HG02938 (cell line): Measurements from ENCODE around the gene IGSF8.
"Not testable (repeated sequence)": the region's sequence is repeated elsewhere in the genome, so short reads cannot be mapped to it uniquely, and the experiment has no call there.

ENCODE experiments used
- ATAC-seq: cut with Tn5 transposase; IDR thresholded peaks from one replicate; pipeline ENCODE4 v1.9.1; 2021; ENCODE audit warnings: mild to moderate bottlenecking, moderate library complexity; ENCODE audit not compliant: unreplicated experiment

Gene IGSF8

DNA sequence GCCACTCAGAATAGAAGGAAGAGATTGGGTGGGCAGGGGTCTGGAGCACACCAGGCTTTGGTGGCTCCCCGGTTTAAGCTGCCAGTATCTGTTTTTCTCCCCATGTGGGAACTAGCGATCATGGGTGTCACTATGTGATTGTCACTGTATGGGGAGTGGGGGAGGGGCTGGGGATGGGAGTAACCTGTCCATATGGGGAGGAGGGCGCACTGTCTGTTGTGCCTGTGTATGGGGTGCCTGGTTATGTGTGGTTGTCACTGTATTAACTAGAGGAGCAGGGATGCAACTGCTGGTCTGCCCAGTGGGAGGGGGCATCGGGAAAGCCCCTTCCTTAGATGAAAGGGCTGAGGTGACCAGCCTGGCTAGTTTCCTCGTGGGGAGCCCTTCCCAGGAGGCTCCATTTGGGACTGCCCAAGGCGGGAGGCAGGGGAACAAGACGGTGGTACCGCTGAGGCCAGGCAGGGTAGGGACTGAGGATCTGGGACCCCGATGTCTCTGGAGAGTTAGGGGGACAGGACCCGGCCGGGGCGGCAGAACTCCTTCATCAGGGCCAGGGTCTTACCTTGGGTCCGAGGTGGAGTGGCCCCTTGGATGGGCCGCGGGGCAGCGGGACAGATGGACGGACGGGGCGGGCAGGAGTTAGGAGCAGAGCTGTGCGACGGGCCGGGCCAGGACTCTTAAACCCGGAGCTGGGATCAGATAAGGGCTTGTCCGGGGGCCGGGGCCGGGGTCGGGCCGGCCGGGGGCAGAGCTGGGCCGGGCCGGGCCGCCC lies 28.8 kb downstream of the IGSF8 start, which contains the start of gene KCNJ10:
KCNJ10 (minus strand) TSS at position 701 of the 772 bp plus-strand sequence. CDS start 27,628 bp downstream, outside the sequence.
- no peak for ATAC-seq

DNA sequence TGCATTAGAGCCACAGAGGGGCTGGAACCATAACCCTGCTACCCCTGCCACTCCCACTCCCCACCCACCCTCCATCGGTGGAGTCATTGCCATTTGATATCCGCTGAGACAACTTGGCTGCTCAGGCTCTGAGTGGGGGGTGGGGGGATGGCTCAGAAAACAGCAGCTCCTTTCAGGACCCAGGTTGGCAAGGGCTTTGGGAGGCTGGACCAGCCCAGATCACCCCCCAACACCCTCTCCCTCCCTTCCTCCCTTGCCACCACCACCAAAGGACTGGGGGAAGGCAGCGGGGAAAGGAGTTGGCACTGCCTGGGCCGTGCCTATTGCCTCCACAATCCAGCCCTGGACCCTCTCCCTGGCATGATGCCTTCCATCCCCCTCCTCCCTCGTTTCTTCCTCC lies 30.2 kb downstream of the IGSF8 start:
- no peak for ATAC-seq

DNA sequence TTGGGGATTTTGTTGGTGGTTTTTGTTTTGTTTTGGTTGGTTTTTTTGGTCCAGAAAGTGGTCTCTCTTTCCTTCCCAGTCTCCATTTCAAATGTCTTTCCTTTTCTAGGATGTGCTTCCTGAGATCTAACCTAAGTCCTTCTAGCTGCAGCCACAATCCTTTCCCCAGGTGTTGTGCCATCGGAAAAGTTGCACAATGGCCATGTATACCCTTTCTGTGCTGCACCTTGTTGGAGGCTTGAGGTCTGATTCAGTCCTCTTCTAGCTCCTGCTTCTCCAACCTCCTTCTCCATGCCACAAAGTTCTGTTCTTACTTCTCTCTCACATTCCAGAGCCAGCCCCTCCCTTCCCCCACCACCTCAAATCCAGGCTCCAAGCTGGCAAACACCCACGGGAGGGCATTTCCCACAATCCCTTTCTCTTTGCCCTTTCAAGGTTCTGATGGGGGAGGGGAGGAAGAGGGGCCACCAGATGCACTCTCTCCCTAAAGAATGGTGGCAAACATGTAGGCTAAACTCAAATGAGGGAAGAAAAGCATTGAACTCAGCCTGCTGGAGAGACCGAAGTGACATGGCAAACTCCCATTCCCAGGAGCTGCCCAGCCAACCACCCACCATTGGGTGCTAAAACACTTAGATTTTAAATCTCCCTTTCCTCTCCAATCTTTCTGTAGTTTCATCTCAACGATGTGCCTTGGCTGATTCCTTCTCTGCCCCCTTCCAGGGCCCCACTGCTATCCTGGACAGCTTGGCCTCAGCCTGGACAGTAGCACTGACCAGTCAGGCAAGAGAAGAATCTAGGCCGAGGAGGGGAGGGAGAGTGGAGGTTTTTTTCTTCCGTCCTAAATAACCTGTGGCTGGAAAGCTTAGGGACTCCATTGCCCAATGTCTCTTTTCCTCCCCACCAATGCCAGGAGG lies 31.3 kb downstream of the IGSF8 start:
- ATAC-seq: no peak

DNA sequence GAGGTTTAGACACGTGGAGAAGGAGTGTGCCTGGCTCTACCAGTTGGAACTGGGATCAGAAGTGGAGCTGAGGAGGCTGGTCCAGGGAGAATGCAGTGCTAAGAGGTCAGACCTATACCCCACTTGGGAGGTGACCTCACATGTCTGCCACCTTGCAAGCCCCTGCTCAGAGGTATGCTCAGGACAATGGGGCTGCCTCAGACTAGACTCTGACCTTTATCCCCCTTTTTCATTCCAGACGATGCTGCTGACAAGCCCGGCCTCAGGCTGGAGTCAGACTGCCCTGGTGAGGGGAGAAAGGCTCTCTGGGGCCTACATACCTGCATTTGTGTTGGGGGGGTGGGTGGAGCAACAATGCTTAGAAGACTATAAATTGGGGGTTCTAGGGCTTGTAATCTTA lies 33.7 kb downstream of the IGSF8 start:
- no peak for ATAC-seq

DNA sequence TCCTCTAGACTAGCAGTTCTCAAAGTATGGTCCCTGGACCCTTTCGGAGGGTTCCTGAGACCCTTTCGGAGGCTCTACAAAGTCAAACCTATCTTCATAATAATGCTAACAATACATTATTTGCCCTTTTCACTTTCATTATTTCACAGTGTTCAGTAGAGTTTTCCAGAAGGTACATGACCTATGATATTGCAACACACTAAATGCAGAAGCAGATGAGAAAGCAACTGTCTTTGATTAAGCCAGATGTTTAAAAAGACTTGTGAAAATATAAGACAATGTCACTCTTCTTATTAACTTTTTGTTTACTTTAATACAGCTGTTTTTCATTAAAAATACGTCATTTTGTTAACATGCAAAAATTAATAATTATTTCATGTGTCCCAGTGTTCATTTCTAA lies 34.3 kb downstream of the IGSF8 start:
- no peak for ATAC-seq

DNA sequence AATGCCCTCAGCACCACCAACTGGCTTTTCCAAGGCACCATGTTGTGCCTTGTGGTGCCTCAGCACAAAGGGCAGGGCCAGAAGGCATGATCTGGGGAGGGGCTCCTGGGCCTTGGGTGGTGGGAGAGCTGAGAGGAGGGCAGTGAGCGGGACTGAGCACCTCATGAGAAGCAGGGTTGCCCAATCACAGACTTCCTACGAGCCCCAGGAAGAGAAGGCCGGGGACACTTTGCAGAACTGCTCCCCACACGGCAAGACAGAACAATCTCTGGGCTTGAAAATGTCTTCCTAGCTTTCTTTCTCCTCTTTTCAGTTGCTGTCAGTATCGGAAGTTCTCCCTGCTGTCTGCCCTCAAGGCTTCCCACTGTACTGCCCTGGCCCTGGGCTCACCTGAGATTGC lies 35.2 kb downstream of the IGSF8 start:
- ATAC-seq: no peak

DNA sequence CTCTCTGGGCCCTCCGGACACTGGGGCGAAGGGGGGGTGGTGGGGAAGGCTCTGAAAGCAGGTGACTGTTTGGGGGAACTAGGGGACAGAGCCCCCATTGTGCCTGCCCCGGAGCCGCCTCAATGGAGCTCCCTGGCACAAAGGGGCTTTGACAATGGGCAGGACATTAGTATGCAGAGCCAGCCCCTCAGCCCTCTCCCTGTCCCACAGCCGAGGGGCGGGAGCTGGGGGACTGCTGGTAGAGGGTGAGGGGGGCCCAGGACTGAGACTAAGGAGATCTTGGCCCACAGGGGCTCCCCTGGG lies 36.2 kb downstream of the IGSF8 start:
- ATAC-seq: no peak

DNA sequence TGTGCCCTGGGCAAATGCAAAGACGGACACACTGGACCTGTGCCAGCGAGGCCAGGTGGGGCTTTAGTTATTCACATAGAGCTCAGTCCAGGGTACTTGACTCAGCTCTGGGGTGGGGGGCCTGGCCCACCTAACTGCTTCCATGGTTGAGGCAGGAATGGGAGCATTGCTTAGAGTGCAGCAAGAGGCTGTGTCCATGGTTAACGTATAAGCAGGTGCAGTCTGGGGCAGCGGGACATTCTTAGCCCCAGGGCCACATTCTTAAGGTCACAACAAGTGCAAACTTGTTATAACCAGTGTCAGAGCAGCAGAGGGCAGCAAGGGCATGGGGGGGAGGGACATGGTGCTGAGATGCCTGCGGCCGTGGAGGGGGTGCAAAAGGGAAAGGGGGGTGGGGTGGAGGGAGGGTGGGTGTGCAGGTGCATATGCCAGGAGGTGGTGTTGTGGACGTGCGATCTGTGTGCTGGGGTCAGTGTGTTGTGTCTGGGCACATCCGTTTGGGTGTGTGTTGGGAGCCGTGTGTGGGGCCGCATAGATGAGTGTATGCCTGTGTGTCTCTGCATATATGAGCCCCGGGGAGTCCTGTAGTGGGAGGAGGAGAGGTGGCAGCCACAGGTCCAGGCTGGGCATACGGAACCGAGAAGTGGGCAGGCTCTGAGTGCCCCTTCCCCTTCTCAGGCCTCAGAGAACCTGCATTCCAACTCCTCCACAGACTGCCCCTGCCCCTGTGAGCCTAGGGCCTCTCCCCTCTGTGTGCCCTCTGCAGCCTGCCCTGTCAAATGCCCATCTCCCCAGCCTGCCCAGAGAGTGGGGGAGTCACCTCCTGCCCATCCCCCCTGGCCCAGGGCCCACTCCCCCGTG lies 36.8 kb downstream of the IGSF8 start:
- no peak for ATAC-seq

DNA sequence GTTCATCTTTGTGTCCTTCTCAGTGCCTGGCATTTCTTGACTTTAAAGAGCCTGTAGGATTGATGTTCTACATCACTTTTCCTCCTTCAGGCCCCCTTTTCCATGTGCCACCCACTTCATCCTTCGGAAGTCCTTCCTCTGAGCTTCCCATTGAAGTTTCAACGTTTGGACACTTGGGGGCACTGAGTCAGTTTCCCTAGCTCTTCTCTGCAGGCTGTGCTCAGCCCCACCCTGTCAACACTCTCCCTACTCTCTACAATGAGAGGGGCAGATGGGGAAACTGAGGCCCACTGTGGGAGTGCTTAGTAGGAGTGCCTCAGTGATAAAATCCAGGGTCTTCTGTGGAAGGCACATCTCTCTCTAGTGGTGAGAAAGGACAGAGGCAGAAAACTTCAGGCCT lies 40.3 kb downstream of the IGSF8 start:
- no peak for ATAC-seq

DNA sequence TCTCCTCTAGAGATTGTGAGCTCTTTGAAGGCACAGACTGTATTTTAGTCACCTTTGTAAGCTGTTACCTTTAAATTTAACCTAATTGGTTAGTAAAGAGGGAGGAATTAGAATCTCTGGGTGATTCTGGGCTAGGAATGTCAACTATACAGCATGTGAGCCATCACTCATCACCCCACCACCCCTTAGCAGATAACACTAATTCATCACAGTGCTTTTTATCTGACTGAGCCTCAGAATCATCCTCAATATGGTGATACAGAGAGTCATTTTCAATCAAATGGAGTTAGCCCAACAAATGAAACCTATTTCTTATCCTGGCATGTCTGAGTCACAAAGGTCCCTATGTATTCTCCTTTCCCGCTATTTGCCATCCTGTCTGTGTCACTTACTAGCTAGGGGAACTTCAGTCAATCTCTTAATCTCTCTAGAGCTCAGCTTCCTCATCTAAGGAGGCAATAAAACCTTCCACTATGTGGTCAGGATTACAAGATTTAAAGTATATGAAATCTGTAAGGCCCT lies 41.7 kb downstream of the IGSF8 start:
- ATAC-seq: no peak

DNA sequence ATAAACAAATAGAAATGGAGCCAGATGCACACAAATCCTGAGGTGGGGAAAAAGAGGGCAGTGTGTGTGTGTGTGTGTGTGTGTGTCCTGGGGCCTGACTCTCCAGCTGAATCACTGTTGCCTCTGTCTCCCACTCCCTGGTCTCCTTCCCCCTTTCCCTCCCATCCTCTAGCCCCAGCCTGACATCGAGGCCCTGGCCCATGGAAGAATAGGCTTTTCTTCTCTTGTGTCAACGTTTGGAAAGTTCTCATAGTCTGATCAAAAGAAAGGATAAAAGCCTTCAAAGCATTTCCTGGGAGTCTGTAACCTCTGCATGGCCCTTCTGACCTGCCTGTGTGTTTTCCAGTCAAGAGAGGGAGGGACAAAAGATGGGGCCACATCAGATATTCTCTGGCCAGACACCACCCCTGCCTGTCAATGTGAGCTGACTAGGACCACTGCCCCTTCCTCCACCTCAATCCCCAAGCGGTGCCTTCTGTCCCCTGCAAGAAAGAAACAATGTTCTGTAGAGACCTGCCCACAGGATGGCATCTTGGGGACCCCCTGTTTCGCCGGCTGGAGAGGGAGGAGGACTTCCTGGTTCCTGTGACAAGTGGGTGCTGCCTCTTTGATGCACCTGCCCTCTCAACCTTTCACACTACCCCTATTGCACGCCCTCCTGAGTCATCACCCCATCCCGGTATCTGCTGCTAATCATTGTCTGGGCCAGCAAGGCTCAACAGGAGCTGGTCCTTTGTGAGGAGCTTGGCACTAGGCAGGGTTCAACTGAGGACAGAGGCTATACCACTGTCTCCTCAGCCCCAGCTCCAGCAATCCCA lies 44.7 kb downstream of the IGSF8 start:
- ATAC-seq: no peak

DNA sequence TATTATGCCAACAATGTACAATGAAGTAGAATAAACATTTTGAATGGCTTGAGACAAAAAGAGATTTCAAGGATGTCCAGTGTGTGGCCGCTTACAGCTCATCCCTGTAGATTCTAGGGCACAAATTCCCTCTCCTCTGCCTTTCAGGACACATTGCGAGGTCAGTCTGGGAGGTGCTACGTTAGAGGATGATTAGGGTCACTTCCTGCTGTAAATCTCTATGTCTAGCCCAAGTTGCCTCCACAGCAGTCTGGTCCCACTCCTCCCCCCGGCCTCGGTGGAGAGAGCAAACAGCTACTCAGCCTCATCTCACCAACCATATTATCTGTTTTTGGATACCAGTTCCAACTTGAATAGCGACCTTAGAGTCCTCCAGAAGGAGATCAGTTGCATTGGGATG lies 45.5 kb downstream of the IGSF8 start:
- ATAC-seq: no peak

DNA sequence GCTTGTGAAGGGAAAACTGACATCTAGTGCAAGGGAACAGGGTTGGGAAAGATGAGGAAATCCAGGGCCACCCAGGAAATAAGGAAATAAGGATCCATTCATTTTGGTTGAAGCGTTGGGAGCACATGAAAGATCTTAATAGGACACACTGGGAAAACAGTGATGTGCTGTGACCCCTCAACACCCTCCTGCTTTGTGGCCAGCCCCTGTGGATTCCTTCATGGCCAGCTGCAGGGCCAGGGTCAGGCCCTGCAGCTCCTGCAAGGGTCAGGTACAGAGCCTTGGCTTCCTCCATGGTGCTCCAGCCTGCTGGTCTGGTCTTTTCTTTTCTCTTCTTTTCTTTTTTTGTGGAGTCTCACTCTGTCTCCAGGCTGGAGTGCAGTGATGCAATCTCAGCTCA lies 47.8 kb downstream of the IGSF8 start:
- no peak for ATAC-seq

DNA sequence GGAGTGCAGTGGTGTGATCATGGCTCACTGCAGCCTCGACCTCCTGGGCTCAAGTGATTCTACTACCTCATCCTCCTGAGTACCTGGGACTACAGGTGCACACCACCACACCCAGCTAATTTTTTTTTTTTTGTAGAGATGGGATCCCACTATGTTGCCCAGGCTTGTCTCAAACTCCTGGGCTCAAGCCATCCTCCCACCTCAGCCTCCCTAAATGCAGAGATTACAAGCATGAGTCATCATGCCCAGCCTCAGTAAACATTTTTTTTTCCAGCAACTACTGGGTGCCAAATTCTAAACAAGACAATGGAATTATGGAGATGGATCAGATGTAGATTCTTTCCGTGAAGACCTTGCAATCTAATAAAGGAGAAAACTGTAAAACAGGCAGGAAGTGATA lies 48.2 kb downstream of the IGSF8 start:
- not testable (repeated sequence) for ATAC-seq

DNA sequence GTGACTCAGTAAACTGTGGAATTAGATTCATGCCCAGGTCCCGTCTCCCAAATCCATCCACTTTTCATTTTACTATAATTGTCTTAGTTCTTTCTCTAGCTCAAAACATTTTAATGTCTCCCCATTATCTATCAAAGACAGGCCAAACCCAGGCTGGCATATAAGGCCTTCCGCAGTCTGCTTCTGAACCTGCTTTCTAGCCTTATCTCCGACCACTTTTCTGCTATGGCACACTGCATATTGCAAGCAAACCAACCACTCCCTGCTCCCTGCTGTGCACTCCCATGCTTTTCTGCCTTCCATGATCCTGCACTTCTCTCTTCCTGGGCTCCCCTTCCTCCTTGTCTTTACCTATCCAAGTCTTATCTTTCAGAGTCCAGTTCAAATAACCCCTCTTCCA lies 49.3 kb downstream of the IGSF8 start:
- ATAC-seq: no peak

DNA sequence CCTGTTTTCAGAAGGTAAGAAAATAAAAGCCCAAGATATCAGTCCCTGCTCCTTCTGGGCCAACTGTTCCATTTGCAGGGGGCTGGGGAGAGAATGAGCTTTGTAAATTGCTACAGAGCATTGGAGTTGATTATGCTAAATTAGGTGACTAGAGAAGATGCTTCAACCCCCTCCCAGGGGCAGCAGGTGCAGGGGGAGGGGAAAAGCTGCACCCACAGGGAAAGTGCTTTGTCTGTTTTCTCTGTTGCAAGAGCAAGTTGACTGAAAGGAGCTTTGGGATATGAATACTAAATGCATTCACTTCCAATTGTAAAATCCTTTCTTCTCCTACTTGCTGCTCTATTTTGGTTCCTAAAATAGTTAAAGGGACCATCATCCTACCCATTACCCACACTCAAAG lies 50.1 kb downstream of the IGSF8 start:
- ATAC-seq: no peak

DNA sequence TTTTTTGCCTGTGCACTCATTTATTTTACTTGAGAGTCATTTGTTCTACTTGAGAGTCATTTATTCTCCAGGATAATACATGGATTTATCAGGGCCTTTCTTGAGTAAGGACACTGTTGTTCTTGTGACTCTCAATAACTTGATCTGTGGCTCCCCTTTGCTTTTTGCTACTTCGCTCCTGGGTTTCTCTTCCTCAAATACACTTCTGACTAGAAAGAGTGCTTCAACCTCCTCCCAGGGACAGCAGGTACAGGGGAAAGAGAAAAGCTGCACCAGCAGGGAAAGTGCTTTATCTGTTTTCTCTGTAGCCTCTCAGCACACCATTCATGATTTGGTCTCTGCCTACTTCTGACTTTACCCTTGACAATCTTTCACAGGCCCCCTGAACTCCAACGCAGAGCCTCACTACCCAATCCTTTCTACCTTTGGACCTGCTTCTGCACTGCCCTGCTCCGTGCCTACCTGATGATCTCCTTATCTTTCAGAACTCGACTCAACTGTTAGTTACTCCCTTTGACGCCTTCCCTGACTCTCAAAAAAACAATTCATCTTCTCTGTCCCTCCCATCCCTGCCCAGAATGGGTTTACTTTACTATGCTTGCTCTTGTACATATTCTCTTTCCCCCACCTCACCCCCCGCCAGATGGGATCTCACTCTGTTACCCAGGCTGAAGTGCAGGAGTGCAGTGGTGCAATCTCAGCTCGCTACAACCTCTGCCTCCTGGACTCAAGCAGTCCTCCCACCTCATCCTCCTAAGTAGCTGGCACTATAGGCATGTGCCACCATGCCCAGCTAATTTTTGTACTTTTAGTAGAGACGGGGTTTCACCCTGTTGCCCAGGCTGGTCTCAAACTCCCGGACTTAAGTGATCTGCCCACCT lies 51.1 kb downstream of the IGSF8 start:
- peak; percentile 40 for ATAC-seq

DNA sequence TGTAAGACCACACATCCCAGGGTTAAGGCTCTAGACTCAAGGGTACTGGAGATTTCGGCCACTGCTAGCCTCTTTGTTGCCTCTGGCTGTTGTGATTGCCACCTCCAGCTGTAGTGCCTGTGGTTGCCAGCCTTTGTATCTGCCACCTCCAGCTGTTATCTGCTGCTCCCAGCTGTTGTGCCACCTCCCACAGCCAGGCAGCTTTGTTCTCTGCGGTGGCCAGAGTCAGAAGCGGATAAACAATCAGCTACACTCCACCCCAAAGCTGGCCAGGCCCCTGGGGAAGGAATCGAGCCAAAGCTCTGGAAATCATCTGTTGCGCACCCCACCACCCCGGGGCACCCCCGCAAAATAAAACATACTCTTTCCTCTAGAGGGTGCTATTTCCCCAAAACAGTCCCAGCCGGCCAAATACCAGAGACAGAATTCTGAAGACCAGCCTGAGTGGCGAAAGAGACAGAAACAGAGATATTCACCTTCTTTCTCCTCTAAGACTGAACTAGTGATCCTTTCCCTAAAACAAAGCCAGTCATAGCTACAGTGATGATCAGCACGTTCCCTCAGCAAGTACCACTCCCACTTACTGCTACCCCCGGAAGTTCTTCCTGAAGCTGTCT lies 51.8 kb downstream of the IGSF8 start:
- peak; percentile 85 for ATAC-seq

DNA sequence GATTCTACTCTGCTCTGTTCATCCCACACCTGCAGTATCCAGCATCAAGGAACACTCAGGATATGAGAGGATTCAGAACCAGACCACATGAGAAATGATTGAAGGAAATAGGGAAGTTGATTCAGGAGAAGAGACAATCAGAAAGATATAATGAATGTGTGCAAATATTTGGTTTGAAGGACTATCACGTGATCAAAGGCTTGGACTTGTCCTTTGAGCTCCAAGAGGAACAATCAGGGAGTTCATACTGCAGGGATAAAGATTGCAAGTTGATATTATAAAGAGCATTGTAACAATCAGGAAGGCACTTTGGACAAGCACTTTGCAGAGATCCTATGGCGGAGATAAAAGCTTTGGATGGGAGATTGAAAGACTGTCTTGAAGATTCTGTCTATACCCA lies 52.8 kb downstream of the IGSF8 start:
- ATAC-seq: no peak
